T follicular helper cell (primary cell): Measurements from ENCODE around the gene NUDT21.
"Not testable (repeated sequence)": the region's sequence is repeated elsewhere in the genome, so short reads cannot be mapped to it uniquely, and the experiment has no call there.

Experiments used
- DNase-seq: peaks from one replicate; pipeline ENCODE4 v3.0.0-alpha.2; 2020; ENCODE audit warnings: low read depth

NUDT21 gene

DNA sequence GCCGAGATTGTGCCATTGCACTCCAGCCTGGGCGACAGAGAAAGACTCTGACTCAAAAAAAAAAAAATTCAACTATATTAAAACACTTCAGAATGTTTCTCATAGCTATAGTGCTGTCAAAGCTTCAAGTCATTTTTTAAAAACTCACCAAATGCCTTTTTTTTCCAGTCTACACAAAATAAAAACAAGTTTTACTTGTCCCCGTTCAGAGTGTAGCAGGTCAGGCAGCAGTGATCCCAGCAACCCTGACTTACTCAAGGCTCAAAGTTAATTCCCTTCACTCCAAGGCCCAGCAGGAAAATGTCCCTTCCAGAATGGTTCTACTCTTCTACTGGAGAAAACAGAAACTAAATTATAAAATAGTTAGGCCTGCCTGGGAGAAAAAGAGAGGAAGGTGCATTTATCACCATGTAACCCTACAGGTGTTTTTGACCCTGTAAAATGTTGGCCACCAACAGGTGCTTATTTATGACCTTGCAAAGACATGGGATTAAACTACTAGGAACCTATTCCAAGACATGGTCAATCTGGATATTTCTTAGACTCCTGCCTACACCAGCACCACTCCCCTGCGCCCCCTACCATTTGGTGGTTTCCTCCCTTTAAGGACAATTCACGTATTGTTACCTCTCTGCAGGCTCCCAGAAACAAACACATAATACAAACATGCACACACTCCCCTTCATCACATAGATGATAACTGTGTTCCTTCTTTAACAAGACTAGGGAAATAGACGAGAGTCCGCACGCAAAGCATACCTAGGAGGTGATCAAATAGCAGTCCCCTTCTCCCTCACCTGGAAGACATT, 31.2 kb downstream of the NUDT21 start:
- no peak for DNase-seq

DNA sequence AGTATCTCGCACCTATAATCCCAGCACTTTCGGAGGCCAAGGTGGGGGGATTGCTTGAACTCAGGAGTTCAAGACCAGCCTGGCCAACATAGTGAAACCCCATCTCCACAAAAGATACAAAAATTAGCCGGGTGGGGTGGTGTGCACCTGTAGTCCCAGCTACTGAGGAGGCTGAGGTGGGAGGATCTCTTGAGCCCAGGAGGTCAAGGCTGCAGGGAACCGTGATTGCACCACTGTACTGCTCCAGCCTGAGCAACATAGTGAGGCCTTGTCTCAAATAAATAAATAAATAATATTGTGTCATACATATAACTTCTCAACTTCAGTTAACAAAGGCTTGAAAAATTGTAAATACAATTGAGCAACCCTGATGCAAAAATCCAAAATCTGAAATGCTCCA, 34.0 kb downstream of the NUDT21 start:
- DNase-seq: no peak

DNA sequence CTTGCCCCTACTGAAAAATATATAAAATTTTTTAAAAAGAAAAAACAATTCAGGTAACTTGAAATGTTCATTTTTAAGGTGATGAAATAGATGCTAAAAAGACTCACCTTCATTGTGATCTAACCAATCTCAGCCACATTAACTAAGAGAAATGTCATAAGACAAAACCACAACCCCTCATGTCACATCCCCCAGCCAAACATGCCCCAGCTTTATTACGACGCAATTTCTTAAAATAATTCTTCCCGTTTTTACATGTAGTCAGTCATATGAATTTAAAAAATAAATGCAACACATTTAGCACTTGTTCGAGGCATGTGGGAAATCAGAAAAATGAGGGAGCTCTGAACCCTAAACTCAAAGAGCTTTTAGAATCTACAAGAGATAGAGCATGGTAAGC, 35.3 kb downstream of the NUDT21 start:
- no peak for DNase-seq

DNA sequence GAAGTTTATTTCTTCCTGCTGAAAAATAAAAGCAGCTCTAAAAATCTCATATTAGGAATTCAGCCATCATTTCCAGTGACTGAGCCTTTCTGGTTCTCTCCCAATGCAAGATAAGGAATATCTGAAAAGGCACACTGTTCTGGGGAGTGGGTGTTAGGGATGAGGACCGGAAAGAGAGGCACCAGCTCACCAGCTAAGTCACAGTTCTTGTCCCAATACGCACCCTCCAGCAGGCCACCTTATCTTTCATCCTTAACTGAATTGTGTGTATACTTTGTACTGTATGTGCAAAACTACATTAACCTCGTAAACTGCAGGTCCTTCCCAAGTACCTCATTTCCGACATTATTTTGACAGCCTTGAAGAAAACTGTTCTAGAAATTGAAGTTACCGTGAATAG, 36.8 kb downstream of the NUDT21 start:
- DNase-seq: no peak

DNA sequence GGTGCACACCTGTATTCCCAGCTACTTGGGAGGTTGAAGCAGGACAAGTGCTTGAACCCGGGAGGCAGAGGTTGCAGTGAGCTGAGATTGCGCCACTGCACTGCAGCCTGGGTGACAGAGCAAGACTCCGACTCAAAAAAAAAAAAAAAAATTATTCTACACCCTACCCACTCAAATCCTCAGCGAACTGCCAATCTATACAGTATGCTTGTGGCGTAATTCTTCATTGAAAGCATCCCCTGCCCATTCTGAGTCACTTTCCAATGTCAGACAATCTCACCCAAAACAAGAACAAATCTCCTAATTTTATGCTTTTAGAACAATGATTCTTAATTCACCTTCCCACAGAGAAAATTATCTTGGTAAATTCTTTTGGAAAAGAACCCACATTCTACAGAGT, 37.8 kb downstream of the NUDT21 start:
- DNase-seq: no peak

DNA sequence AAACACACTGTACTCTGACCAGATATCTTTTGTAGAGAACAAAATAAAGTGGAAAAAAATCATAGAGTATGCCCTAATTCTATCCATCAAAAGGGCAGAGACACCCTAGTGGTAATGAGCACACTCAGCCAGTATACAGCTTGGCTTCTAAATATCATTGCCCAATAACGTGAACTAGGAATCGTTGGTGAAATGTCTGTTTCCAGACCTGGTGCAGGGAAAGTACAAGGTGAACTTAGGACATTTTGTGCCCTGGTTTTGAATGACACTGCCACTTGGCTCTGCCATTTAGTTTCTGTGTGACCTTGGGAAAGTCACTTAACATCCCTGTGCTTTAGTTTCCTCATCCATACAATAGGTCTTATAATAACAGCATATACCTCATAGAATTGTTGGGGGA, 39.5 kb downstream of the NUDT21 start:
- DNase-seq: no peak

DNA sequence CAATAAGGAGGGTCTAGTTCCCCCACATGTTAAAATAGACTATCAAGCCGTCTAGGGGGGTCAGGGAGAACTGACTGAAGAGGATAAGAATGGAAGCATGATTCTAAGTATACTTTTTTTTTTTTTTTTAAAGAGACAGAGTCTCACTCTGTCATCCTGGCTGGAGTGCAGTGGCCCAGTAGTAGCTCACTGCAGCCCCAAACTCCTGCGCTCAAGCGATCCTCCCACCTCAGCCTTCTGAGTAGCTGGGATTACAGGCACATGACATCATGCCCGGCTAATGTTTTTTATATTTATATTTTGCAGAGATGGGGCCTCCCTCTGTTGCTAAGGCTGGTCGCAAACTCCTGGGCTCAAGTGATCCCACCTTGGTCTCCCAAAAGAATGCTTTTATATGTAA, 40.0 kb downstream of the NUDT21 start:
- no peak for DNase-seq

DNA sequence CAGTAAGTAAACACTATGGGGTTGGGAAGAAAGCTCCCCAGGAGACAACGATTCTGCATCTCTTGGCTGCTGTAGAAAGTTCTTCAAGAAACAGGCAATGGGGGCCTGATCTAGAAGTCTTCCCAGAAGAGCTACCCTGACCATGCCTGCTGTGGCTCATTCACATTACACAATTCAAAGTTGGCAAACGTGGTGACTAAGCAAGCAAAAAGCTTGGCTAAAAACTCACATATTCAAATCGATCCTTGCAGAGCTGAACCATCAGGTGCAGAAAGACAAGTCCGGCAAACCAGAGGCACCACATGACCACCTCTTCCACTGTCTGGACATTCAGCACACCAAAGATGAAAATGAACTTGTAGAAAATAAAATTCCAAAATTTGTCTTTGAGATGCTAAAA, 41.9 kb downstream of the NUDT21 start:
- DNase-seq: no peak

DNA sequence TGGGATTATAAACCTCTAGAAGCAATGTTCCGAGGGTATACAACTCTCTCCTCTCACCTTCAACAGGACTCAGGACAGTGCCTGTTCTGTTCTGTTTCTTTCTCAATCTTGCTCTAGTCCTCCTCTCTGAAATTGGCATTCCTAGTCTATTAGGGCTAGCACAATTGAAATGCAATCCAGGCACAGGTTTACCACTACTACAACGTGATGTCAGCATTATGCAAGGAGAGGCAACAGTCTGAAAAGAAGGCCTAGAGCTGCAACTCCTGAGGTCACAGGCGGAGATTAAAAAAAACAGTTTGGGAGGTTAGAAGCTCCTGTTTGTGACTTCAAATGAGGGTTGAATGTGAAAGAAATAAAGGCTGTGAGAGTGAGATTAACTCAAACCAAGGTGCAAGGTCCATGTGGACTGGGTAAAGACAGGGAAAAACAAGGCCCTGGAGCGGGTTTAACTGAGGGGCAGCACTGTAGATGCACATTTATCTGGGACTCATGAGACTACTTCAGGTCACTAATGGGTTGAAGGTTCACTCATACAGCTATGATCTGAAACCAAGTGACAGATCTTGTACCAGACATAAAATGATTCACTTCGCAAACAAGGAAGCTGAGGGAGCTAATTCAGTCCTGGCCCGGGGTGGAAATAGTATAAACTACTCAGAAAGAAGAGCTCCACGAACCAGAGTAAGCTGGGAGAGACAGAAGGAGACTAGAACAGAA, 42.6 kb downstream of the NUDT21 start:
- DNase-seq: no peak

DNA sequence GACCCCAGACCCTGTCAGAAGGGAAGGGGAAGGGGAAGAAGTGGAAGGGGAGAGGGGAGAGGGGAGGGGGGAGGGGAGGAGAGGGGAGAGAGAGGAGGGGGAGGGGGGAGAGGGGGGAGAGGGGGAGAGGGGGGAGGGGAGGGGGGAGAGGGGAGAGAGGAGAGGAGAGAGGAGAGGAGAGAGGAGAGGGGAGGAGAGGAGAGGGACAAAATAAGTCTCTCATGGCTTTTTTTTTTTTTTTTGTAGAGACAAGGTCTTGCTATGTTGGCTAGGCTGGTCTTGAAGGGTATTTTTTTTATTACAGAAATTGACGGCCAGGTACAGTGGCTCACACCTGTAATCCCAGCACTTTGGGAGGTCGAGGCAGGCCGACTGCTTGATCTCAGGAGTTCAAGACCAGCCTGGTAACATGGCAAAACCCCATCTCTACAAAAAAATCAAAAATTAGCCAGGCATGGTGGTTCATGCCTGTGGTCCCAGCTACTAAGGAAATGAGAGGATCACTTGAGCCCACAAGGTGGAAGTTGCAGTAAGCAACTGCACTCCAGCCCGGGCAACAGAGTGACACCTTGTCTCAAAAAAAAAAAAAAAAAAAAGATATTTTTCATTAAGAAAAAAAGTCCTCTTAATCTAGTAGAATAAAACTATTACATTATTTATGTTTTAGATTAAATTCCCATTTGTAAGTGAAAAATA, 45.0 kb downstream of the NUDT21 start:
- DNase-seq: no peak

DNA sequence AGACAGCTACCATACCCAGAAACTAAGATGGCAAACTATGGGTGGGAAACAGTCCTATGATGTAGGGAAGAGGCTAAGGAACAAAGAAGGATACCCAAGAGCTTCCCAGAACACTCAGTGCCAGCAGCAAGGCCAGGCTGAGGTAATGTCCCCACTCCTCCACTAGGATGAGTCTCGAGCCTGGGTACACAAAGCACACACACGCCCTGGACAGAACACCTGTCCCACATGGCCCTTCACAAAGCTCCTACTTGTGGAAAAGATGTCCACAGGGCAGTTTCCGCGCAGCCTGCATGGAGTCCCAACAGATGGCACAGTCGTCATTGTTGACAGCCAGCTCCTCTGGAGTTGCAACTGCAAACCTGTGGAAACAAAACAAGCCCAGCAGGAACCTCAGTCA, 49.6 kb downstream of the NUDT21 start:
- no peak for DNase-seq

DNA sequence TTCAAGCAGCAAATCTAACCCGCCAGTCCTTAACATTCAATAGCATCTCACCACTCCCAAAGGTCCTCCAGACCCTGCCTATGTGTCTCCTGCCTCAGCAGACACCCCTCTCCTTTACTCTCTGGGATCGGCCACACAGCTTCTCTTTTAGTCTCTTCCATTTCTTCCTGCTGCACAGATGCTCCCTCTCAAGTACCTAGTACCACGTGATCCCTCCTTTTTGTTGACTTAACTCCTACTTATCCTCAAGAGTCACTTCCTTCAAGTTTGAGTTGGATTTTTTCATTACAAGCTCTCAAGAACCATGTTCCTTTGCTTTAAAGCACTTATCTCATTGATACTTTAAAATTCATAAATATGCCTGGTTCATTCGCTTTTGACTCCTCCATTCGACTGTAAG, 50.7 kb downstream of the NUDT21 start:
- DNase-seq: no peak

DNA sequence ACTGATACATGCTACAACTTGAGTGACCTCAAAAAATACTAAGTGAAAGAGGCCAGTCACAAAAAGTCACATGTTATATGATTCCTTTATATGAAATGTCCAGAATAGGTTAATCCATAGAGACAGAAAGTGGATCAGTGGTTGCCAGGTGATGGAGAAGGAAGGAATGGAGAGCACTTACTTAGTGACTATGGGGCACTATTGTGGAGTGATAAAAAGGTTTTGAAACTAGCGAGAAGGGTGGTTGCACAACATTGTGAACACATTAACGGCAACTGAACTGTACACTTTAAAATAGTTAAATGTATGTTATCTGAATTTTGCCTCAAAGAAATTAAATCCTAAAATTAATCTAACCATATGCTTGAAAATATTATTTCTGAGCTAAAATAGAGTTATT, 51.6 kb downstream of the NUDT21 start:
- DNase-seq: no peak

DNA sequence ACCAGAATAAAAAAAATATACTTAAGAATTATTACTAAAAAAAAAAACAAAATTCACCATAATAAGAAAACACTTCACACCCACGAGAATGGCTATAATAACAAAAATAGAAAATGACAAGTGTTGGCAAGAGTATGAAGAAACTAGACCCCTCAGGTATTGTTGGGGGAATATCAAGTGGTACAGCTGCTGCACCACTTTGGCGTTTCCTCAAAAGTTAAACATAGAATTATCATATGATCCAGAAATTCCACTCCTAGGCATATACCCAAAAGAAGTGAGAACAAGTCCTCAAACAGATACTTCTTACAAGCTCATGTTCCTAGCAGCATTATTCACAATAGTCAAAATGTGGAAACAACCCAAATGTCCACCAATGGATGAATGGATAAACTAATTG, 52.1 kb downstream of the NUDT21 start:
- no peak for DNase-seq

DNA sequence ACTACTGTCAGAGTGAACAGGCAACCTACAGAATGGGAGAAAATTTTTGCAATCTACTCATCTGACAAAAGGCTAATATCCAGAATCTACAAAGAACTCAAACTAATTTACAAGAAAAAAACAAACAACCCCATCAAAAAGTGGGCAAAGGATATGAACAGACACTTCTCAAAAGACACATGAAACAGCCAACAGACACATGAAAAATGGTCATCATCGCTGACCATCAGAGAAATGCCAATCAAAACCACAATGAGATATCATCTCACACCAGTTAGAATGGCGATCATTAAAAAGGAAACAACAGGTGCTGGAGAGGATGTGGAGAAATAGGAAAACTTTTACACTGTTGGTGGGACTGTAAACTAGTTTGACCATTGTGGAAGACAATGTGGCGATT, 54.4 kb downstream of the NUDT21 start:
- DNase-seq: not testable (repeated sequence)

DNA sequence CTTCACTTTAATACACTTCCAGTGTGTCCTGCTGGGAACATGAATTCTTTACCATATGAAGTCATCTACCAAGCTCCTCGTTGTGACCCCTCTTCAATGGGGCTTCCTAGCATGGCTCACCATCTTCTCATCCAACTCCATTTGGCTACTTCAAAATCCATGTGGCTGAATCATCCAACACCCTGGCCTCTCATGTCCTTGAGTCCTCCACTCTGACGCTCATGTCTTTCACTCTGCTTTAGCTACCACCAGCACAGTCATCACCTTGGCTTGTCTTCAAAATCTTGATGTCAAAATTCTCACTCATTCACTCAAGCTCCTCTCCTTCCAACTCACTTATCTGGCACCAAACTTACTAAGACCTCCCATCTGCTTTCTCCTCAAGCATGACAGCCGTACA, 61.6 kb downstream of the NUDT21 start:
- DNase-seq: no peak

DNA sequence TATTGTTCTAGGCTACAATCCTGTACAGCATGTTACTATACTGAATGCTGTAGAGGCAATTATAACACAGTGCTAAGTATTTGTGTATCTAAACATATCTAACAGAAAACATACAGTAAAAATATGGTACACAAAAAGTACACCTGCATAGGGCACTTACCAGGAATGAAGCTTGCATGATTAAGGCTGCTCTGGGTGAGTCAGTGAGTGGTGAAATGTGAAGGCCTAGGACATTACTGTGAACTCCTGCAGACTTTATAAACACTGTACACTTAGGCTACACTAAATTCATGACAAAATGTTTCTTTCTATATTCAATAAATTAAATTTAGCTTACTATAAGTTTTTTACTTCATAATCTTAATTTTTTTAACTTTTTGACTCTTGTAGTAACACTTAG, 62.9 kb downstream of the NUDT21 start:
- no peak for DNase-seq

DNA sequence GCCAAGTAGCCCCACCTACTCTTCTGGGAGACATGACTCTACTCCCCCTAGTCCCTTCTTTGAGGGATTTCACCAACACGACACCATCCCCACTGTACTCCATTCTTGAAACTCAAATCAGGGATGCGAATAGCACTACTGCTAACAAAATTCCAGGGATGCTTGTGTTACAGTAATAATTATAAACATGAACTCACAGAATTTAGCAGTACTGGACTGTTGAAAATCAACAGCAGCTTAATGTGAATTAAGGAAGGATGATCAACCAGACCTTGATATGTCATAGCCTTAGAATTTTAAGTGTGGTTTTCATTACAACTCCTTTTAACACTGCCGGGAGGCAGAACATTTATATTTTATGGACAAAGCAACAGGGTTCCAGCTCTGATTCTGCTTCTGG, 63.7 kb downstream of the NUDT21 start:
- no peak for DNase-seq

DNA sequence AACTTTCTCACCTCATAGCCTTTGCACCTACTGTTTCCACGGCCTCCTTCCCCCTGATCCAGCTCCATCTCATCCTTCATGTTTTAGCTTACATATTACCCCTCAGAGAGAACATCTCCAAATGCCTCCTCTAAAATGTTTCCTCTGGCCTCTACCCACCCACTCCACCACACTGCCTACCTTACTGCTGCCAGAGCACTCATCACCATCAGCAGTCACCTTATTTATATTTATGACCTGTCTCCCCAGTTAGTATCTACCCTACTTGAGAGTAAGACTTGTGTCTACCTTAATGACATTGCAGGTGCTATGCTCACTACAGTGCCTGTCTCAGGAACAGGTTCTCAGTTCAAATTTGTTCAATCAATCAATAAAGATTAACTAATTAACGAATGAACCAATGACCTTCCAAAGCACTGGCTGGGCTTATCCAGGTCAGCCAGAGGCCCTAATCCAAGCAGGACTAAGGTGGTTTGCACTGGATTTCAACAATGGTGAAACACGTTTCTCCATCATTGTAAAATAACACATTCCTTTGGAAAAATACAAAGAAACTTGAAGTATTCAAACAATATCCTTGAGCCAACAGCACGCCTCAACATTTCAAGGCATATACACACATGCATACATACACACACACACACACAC, 66.9 kb downstream of the NUDT21 start:
- no peak for DNase-seq

DNA sequence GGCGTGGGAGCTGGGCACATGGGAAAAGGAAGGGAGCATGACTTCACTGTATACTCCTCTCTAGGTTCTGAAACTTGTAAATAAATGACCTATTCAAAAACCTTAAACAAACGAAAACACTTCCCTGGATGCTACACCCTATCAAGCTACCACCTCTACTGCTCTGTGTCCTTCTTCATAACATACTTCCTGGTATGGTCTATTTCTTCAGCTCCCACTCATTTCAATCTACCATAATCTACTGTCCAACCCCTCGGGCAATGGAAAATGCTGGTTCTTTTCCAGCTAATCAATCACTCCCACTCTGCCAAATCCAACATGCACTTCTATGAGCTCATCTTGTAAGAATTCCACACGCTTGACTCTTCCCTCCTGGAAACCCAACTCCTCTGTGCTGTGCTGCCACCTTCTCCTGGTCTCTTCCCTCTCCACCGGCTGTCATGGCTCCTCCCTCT, 68.2 kb downstream of the NUDT21 start:
- DNase-seq: no peak

DNA sequence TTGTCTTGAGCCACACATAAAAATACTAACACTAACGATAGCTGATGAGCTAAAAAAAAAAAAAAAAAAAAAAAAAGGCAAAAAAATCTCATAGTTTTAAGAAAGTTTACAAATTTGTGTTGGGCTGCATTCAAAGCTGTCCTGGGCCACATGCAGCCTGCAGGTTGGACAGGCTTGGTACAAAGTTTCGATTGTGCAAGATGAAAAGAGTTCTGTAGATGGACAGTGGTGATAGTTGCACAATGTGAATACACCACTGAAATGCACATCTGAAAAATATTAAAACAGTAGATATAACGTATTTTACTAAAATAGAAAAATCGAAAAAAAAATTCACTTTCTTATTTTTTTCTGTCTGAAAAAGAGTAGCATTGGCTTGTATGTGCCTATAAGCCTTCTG, 68.7 kb downstream of the NUDT21 start:
- no peak for DNase-seq

DNA sequence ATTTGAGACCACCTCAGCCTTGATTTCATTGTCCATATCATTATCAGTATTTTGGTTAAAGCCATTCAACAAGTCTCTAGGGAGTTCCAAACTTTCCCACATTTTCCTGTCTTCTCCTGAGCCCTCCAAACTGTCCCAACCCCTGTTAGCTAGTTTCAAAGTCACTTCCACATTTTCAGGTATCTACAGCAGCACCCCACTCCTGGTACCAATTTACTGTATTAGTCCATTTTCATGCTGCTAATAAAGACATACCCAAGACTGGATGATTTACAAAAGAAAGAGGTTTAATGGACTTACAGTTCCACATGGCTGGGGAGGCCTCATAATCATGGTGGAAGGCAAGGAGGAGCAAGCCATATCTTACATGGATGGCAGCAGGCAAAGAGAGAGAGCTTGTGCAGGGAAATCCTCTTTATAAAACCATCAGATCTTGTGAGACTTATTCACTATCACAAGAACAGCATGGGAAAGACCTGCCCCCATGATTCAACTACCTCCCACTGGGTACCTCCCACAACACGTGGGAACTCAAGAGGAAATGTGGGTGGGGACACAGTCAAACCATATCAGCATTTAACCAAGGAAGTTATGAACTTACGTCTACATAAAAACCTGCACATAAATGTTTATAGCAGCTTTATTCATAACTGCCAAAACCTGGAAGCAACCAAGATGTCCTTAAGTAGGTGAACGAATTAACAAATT, 70.2 kb downstream of the NUDT21 start:
- DNase-seq: not testable (repeated sequence)
